ENCODE results near the gene LCK.
A peak's percentile ranks its signal among the peaks of the same experiment; 100 is the strongest.
"Not testable (repeated sequence)": the region's sequence is repeated elsewhere in the genome, so short reads cannot be mapped to it uniquely, and the experiment has no call there.

The LCK gene

DNA sequence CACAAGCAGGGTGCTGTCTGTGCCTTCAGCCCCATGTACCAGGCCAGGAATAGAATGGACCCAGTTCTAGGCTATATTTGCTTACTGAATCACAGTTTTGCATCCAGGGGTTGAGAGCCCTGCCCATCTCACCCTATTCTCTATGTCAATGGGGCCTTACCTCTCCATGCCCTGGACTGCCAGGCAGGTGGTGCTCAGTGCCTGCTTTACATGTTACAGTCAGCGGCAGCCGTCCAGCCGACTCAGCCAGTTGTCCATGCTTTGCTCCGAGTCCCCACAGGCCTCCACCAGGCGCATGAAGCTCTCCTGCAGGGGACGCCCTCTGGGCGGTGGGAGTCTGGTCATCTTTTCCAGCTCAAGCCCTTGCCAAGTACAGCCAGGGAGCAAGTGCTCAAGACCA lies 16.3 kb upstream of the LCK start:
- no peak overlapping the region for H3K4me3 ChIP-seq (ENCODE audit: low read length)
- no peak for DNase-seq (ENCODE audit: low read depth, low spot score)

DNA sequence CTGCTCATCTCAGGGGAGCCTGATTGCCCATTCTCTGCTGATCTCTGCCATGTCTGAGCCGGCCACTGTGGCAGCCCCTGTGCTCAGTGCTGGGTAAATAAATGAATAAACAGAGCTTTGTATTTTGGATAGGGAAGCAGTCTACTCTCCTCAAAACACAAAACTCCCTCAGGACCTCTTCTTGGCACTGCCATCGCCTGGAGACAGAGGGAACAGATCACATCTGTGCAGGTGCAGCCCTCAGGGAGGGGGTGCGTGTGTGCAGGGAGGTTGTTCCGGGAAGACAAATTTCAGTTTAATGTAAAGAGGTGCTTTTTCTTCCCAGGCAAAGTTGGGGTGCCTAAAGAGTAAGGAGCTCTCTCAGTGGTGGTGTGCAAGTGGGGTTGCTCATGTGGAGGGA lies 11.7 kb upstream of the LCK start:
- no peak overlapping the region for H3K4me3 ChIP-seq (ENCODE audit: low read length)
- DNase-seq (ENCODE audit: low read depth, low spot score): no peak

DNA sequence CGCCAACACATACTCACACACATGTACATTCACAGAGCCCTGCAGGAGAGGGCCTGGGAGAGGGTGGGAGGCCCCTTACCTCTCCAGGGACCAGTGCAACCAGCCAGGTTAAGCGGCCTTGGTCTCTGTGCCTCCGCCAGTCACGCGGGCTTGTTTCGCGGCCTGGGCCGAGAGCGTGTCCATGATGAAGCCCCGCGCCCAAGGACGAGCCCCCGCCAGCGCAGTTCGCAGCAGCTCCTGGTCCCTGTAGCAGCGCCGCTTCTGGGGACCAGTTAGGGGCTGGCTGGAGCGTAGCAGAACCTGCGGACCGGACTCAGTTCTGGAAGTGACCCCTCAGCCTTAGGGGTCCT lies 11.3 kb upstream of the LCK start:
- DNase-seq (ENCODE audit: low read depth, low spot score): no peak
- H3K4me3 ChIP-seq (ENCODE audit: low read length): peak overlapping the region; percentile 48; the same call in 1 of the 2 replicates

DNA sequence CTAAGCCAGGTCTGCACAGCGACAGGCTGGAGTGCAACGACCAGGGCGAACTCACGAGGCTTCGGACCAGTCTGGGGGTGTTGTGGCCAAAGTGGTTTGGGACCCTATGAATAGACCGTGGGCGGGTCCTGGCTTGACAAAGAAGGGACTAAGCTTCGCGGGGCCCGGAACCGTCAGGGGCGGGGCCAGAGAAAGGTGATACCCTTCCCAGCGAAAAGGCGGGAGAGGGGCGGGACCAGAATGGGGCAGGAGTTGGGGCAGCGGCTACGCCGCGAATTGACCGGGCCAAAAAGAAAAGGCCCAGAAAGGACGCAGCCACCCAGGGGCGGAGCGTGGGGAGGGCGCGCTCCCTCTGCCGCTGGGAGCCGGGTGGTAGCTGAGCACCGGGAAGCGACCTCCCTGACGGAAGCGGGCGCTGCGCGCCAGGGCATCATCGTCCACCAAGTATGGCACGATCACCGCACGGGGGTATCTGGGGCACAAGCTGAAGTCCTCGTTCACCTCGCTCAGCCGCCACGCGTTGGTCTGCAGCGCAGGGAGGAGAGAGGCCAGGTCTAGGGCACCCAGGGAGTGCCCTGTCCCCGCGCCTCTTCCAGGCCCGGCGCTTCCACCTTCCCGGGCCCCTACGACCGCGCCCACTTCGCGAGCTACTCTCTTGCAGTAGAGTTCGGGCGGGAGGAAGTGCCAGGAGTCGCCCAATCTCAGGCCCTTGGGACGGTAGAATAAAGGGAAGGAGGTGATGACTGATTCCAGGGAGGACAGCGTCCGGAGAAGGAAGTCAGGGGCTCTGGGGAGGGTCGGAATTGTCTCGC lies 10.7 kb upstream of the LCK start:
- peak overlapping the region; percentile 48 for H3K4me3 ChIP-seq (ENCODE audit: low read length)
- DNase-seq (ENCODE audit: low read depth, low spot score): no peak

DNA sequence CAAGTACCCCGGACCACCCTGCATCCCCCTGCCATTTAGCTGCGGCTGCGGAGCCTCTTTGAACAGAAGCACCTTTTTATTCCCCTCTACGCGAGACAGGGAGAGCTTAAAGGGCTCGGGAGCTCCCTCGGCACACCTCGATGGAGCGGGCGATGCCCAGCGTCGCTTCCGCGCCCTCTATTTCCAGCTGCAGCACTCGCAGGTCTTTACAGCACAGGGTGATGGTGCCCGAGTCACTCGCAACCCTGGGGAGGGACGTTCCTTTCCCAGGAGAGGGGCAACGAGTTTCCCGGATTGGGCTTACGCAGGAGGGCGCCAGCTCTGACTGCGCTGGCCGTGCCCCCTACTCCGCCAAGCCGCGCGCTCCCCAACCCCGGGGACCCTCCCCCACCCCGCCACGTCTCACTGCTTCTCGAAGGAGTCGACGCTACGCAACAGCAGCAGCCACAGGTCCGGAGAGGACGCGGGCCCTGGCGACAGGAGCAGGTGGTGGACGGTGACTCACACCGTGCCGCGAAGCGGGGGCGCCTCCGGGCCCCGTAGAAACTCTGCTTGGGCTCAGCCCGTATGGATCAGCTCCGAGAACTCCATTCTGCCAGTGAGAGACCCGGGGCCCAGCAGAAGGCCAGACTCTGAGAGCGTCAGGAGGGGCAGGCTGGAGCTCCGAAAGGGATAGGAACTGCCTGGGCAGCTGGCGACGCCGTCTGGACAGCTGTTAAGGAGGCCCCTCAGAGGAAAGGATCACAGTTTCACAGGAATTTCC lies 9.9 kb upstream of the LCK start:
- H3K4me3 ChIP-seq (ENCODE audit: low read length): no peak overlapping the region; the same call in 1 of the 2 replicates
- no peak for DNase-seq (ENCODE audit: low read depth, low spot score)

DNA sequence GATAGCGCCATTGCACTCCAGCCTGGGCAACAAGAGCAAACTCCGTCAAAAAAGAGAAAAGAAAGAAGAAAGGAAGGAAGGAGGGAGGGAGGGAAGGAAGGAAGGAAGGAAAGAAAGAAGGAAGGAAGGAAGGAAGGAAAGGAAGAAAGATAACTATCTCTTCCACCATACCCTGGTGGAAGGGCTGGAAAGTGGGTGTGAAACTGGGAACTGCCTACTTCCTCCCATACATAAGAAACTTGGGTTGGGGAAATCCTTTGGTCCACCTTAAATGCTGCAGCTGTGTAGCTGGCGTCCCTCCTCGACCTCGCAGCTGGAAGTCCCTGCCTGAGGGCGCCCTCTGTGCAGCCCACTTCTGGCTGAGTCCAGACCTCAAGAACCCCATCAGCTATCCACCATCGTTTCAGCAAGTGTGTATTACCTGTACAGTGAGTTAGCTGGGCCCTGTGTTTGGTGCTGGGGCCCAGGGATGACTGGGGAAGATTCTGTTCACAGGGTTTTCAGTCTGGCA lies 8.7 kb upstream of the LCK start:
- no peak for DNase-seq (ENCODE audit: low read depth, low spot score)
- no peak overlapping the region for H3K4me3 ChIP-seq (ENCODE audit: low read length)

DNA sequence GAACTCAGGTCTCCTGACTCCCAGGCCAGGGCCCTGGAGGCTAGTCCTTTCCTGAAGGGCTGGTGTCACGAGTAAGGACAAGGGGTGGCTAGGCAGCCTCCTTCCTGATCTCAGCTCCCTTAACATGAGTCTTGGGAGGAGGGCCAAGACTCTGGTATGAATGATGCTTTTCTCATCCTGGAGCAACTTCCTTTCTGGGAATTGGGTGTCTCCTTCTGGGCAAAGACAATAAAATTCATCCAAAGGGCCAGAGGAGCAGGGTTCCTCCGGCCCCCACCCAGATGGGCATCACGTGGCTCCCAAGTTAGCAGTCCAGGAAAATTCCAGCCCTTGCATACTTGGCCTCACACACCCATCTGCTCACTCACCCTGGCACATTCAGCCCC lies 4.2 kb upstream of the LCK start, which contains the start of gene FAM167B:
Gene FAM167B, plus strand, starts transcription at position 335 of the 386 bp plus-strand sequence. CDS start 200 bp downstream, outside the sequence.
- DNase-seq (ENCODE audit: low read depth, low spot score): no peak
- H3K4me3 ChIP-seq (ENCODE audit: low read length): peak within 1 kb of the TSS; percentile 43

DNA sequence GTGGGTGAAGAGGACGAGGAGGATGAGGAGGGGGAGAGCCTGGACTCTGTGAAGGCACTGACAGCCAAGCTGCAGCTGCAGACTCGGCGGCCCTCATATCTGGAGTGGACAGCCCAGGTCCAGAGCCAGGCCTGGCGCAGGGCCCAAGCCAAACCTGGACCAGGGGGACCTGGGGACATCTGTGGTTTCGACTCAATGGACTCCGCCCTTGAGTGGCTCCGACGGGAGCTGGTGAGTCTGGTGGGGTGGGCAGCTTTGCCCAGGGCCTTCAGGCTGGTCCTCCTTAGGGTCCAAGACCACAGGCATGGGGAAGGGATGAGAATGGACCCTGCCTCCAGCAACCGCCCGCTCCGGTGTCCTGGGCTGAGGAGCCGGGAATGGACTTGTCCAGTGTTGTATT lies 3.6 kb upstream of the LCK start:
- H3K4me3 ChIP-seq (ENCODE audit: low read length): no peak overlapping the region
- DNase-seq (ENCODE audit: low read depth, low spot score): no peak

DNA sequence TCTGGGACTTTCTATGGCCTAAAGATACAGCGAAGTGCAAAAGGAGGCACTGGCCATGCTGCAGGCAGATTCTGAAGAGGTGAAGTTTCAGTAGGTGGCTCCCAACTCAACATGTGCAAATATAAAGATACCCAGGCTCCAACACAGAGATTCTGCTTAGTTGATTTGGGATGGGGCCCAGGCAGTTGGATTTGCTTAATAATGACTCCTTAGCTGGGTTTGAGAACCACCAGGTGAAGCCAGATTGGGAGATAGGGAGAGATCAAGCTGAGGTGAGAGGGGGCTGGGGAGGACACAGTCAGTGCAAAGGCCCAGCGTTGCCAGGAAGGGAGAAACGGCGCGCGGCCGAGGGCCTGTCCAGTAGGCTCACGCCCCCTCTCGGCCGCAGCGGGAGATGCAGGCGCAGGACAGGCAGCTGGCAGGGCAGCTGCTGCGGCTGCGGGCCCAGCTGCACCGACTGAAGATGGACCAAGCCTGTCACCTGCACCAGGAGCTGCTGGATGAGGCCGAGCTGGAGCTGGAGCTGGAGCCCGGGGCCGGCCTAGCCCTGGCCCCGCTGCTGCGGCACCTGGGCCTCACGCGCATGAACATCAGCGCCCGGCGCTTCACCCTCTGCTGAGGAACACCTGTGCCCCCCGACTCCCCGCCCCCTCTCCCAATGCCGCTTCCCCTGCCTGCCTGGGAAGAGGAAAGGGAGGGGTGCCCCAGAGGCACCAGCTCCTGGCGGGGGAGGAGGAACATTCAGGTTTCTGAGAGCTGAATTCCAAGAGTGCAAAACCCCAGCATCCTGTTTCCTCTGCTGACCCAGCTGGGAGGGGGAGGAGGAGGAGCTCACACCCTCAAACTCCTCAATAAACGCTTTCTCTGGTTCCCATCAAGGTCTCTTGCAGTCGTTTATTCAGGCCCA lies 2.8 kb upstream of the LCK start:
- peak overlapping the region; percentile 43 for H3K4me3 ChIP-seq (ENCODE audit: low read length)
- DNase-seq (ENCODE audit: low read depth, low spot score): peak; percentile 83

DNA sequence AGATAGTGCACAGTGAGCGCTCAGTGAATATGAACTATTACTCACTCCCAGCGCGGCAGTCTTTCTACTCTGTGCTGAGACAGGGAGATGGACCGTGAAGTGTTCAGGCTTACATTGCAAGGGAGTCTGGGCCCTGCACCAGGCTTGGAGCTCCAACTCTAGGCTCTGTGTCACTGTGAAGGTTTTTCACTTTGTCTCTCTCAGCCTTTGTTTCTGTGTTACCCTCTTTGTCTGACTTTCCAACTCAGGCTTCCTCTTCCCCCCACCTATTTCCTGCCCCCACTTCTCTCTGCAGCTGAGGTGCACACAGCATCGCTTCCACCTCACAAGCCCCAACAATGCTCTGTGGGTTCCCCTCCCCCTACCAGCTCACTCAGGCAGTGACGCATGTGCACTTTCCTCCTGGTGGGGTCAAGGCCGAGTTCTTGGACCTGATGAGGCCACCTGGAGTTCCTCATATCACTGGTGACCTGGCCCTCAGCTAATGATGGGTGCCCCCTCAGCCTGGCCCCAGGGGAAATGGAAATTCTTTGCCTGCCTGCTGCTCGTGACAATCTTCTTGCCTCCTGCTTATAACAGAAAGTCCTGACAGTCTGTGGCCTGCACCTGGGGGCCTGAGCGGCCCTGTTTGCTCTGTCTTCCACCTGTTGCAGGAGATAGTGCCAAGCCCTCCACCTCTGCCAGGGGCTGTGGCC lies 1.1 kb upstream of the LCK start:
- peak; percentile 97 for DNase-seq (ENCODE audit: low read depth, low spot score)
- peak overlapping the region; percentile 87 for H3K4me3 ChIP-seq (ENCODE audit: low read length)

DNA sequence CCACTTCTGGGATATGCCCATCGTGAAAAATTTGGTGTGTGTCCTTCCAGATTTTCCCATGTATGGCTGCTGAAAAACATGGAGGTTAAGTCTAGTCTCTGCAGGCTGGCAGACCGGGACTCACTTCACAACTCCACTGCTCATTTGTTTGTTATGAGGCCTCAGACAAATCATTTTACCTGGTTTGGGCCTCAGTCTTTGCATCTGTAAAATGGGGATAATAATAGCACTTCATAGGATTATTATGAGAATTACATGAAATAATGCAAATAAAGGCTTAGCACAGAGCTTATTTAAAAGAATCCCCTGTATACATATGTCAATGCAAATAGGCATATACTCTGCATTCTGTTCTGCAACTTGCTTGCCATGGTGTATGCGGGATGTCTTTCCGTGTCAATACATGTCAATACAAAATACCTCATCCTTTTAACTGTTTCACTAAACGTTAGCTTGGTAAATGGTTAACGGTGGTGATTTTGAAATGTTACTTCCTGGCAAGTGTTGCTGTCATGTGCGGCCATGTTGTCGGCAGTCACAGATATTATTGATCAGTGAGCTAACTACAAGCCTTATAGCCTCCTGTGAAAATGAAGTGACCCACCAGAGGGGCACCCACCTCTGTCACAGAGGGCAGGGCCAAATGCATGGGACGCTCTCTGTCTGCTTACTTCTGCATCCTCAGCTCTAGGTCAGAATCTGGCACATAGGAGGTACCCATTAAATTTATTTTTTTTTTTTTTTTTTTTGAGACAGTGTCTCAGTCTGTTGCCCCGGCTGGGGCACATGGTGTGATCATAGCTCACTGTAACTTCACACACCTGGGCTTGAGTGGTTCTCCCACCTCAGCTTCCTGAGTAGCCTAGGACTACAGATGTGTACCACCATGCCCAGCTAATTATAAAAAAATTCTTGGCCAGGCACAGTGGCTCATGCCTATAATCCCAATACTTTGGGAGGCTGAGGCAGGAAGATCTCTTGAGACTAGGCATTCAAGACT lies 4.3 kb downstream of the LCK start:
- DNase-seq (ENCODE audit: low read depth, low spot score): no peak
- H3K4me3 ChIP-seq (ENCODE audit: low read length): no peak overlapping the region

DNA sequence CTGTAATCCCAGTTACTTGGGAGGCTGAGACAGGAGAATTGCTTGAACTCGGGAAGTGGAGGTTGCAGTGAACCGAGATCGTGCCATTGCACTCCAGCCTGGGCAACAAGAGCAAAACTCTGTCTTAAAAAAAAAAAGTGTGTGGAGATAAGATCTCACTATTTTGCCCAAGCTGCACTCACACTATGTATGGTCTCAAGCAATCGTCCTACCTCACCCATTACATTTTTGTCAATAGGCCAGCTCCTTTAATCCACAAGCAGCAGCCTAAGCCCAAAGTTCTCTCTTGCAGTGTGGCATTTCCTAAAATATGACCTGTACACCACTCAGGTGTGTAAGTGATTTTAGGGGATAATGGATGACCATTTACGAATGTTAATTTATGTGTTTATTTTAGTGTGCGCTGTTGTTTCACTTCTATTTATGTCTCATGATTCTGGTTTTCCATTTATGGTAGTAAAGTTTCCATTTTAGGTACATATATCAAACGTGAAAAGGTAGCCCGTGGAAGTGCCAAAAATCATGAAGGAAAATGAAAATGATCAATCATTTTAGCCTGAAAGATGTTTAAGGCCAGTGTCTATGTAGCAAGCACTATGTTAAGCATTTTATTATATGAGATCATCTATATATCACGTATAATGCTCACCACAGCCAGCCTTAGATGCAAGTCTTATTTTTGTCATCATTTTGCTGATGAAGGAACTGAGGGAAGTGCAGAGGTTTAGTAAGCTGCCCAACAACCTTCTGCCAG lies 5.6 kb downstream of the LCK start:
- no peak overlapping the region for H3K4me3 ChIP-seq (ENCODE audit: low read length)
- DNase-seq (ENCODE audit: low read depth, low spot score): no peak

DNA sequence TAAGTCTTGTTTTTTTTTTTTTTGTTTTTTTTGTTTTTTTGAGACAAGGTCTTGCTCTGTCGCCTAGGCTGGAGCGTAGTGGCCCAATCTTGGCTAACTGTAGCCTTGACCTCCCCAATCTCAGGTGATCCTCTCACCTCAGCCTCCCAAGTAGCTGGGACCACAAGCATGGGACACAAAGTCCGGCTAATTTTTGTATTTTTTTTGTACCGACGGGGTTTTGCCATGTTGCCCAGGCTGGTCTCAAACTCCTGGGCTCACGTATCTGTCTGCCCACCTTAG lies 6.1 kb downstream of the LCK start:
- no peak for DNase-seq (ENCODE audit: low read depth, low spot score)
- no peak overlapping the region for H3K4me3 ChIP-seq (ENCODE audit: low read length)

DNA sequence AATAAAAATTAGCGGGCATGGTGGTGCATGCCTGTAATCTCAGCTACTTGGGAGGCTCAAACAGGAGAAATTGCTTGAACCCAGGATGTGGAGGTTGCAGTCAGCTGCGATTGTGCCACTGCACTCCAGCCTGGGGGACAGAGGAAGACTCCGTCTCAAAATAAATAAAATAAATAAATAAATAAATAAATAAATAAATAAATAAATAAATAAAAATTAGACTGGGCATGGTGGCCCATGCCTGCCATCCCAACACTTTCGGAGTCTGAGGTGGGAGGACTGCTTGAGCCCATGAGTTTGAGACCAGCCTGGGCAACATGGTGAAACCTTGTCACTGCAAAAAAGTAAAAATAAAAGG lies 12.2 kb downstream of the LCK start:
- DNase-seq (ENCODE audit: low read depth, low spot score); H3K4me3 ChIP-seq (ENCODE audit: low read length): not testable (repeated sequence)

DNA sequence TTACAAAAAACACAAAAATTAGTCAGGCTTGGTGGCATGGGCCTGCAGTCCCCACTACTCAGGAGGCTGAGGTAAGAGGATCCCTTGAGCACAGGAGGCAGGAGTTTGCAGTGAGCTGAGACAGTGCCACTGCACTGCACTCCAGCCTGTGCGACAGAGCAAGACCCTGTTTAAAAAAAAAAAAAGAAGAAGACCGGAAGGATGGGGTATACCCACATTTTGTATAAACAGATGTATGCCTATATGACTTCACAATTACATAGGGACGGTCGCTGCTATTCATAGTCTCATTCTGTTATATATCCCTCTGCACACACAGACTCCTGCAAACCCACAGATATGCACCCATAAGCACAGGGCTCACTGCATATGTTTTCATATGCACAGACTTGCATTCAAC lies 12.7 kb downstream of the LCK start:
- peak; percentile 85 for DNase-seq (ENCODE audit: low read depth, low spot score)
- H3K4me3 ChIP-seq (ENCODE audit: low read length): no peak overlapping the region; the same call in 1 of the 2 replicates

DNA sequence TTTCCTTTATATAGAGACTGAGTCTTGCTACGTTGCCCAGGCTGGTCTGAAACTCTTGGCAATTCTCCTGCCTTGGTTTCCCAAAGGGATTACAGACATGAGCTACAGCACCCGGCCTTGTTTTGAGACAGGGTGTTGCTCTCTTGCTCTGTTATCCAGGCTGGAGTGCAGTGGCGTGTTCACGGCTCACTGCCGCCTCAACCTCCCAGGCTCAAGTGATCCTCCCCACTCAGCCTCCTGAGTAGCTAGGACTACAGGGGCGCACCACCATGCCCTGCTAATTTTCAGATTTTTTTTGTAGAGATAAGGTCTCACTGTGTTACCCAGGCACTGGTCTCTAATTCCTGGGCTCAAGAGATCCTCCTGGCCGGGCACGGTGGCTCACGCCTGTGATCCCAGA lies 14.8 kb downstream of the LCK start:
- H3K4me3 ChIP-seq (ENCODE audit: low read length): no peak overlapping the region

DNA sequence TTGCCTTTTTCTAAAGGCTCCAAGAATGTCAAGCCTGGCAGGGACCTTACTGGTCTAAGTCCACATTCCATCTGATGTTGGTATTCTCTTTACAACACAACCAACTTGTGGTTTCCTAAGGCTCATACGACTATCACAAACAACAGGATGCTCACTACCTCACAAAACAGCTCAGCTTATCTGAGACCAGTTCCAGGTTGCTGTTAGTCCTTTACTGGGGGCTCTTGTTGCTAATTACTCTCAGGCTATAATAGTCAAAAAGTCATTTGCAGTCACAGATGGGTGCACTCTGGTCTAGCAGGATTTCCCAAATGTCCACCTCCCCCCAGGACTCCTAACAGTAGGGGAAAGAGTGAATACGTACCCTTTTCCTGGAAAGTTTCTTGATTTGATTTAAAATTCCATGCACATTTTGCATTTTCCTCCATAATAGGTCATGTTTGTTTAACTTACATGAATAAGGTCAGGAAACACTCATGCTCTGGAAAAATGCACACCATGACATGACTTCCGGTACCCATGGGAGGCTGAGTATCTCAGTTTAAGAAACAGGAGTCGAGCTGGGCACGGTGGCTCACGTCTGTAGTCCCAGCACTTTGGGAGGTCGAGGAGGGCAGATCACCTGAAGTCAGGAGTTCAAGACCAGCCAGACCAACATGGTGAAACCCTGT lies 16.0 kb downstream of the LCK start:
- H3K4me3 ChIP-seq (ENCODE audit: low read length): no peak overlapping the region
- DNase-seq (ENCODE audit: low read depth, low spot score): peak; percentile 76

More for the DNA sequence above, 14.8 kb downstream of the LCK start:
- no peak for DNase-seq (ENCODE audit: low read depth, low spot score)

Measured in Jurkat, Clone E6-1 (cell line).